OCI-M2 (cell line): ENCODE data around the gene HNRNPR.

Experiments used
- DNase-seq: peaks from one replicate; lab custom pipeline; 2025; ENCODE audit not compliant: unreplicated experiment; lab: John Stamatoyannopoulos, UW

HNRNPR gene

GRCh38 chr1:23369335-23370013, 25.4 kb upstream of the HNRNPR start, which contains the start of gene ZNF436:
Gene ZNF436 (minus strand): TSS chr1:23369836. CDS start chr1:23368005, 1,831 bp downstream.
- DNase-seq, result peak; percentile 25

GRCh38 chr1:23368562-23369334, 24.7 kb upstream of the HNRNPR start:
- DNase-seq, result peak; percentile 59

GRCh38 chr1:23367791-23368561, 23.9 kb upstream of the HNRNPR start:
- peak; percentile 77 for DNase-seq

- no peak for DNase-seq
Observed at GRCh38 chr1:23367451-23367790, 23.3 kb upstream of the HNRNPR start.

- no peak for DNase-seq
Observed at GRCh38 chr1:23366598-23366997, 22.5 kb upstream of the HNRNPR start.

GRCh38 chr1:23366146-23366545, 22.1 kb upstream of the HNRNPR start:
- no peak for DNase-seq

GRCh38 chr1:23362218-23362713, 18.2 kb upstream of the HNRNPR start:
- no peak for DNase-seq

GRCh38 chr1:23358310-23358875, 14.3 kb upstream of the HNRNPR start:
- no peak for DNase-seq

GRCh38 chr1:23357138-23357908, 13.2 kb upstream of the HNRNPR start:
- DNase-seq, result no peak

- no peak for DNase-seq
Observed at GRCh38 chr1:23356471-23357137, 12.5 kb upstream of the HNRNPR start.

GRCh38 chr1:23354245-23354644, 10.2 kb upstream of the HNRNPR start:
- DNase-seq, result no peak

- no peak for DNase-seq
Observed at GRCh38 chr1:23352096-23352695, 8.1 kb upstream of the HNRNPR start.

GRCh38 chr1:23345920-23346319, 1.8 kb upstream of the HNRNPR start:
- no peak for DNase-seq

- no peak for DNase-seq
Observed at GRCh38 chr1:23344987-23345472, 946 bp upstream of the HNRNPR start.

GRCh38 chr1:23343221-23344110, 618 bp downstream of the HNRNPR start:
- DNase-seq, result no peak

GRCh38 chr1:23341931-23342692, 2.0 kb downstream of the HNRNPR start:
- DNase-seq, result no peak

GRCh38 chr1:23339632-23340031, 4.5 kb downstream of the HNRNPR start:
- DNase-seq, result no peak

- DNase-seq, result no peak
Observed at GRCh38 chr1:23337869-23338268, 6.2 kb downstream of the HNRNPR start.
